Smooth muscle cell of the coronary artery (primary cell): ENCODE results near the gene ARHGAP5. TPM values are rescaled to one million over a fixed set of nuclear protein-coding genes. Genes with fewer than 3 reads are reported as not detected.

Experiments used
- total RNA-seq: library from RNA; depleted of rRNA; stranded (reverse); fragments of >200 nt; gene quantifications from 2 replicates; pipeline ENCODE4 v1.2.3, GENCODE V29; 2014; ENCODE audit warnings: low replicate concordance

ARHGAP5 gene
- total RNA-seq: 27.5 and 68.6 TPM in 2 replicates

DNA sequence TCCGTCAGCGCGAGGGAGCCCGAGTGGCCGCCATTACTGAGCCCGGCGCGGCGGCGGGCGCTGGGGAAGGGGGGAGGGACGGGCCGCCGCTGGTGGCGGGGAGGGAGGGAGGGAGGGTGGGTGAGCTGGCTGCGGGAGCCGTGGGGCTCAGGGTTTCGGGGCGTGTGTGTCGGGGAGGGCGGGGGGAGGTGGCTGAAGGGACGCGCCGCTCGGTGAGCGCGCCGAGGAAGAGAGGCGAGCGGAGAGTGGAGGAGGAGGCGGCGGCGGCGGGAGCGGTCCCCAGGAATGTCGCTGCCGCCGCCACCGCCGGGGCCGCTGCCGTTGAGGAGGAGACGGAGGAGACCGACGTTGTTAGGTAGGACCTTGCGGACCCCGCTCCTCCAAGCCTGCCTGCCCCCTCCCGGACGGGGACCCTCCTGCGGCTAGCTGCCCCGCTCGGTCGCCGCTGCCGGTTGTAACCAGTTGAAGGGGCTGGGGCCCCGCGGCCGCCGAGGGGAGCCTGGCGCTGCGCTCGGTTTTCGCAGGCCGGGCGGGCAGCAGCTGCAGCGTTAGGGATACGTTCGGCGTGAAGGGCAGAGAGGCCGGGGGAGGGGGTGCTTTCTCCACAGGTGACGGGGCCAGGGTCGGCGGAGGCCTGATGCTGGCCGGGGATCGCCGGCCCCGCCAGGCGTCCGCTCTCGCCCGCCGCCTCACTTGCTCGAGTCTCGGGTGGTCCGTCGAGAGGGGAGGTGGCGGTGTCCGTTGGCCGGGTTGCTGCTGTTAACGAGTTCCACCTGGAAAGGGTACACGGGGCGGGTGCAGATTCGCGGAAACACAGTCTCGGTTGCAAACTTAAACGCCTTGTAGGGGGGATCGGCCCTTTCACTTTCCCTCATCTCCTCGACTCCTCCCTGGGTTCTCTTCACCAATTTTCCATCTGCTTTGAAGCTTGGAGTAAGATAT is at the start of gene ARHGAP5:
ARHGAP5 (plus strand) TSS at position 224 of the 942 bp plus-strand sequence. CDS start 13,366 bp downstream, outside the sequence.

GRCh38 chr14:32201816-32202490 is 124.8 kb downstream of the ARHGAP5 start, which contains the start of gene RNU6-7:
Gene RNU6-7 (plus strand): TSS chr14:32202045.

DNA sequence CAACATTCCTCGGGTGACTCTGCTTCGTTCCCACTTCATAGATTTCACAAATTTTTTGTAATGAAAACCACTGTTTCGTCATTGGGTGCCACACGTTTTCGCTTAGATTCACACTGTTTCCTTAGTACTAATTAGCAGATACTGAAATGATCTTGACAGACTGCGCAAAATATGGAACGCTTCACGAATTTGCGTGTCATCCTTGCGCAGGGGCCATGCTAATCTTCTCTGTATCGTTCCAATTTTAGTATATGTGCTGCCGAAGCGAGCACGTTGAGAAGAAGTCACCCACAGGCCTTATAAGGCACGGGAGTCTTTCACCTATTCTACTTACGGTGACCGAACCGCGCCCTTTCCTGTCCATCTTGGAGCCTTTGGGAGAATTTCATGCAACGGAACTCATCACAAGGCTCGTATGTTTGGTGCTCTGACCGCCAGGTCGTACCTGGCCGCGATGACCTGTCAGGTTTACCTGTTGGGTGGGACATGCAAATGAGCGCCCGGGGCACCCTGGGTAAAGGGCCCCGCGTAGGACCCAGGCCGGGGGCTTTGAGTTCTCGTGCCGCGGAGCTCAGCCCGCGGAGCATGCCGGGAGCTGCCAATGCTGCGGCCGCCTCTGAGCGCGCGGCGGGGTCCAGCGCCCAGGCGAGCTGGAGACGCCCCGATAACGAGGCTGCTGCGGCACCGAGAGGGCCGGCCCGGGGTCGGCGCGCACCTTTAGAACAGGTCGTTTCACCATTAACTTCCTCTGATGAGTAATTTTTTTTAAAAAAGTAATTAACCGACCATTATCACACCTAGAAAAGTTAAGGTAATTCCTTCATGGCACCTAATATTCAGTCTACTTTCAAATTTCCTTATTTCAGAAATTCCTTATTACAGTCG is 126.1 kb downstream of the ARHGAP5 start, which contains the start of gene RNU6-8:
RNU6-8 (minus strand) TSS at position 272 of the 885 bp plus-strand sequence.

Other genes with a start within 250 kb of the ARHGAP5 start
- gene RNU6-7, start 124.7 kb downstream of the ARHGAP5 start, total RNA-seq: not detected in 2 replicates
- not detected in 2 replicates for gene RNU6-8, start 126.0 kb downstream of the ARHGAP5 start, total RNA-seq